HepG2 (cell line): ENCODE data around the gene DPCD. TPM values are rescaled to one million over a fixed set of nuclear protein-coding genes. Genes with fewer than 3 reads are reported as not detected.

Experiments
- ATAC-seq: fragments of 200-7000 bp; cut with Tn5 transposase; 3 replicates; pipeline ENCODE4 v1.9.1; 2020; ENCODE audit warnings: mild to moderate bottlenecking, moderate library complexity
- Bru-seq: library from RNA; stranded (reverse); fragments of 400-500 nt; gene quantifications from one replicate; lab custom pipeline; 2021; lab: Mats Ljungman, UMichigan
- BruChase-seq, 2 experiments: library from RNA; stranded (reverse); fragments of 400-500 nt; gene quantifications; one replicate each; lab custom pipeline; 2021; lab: Mats Ljungman, UMichigan
- BruUV-seq: library from RNA; stranded (reverse); fragments of 400-500 nt; replicated peaks from 2 replicates; lab custom pipeline; 2021; lab: Mats Ljungman, UMichigan
- CTCF ChIA-PET: fragments of 300-600 bp; formaldehyde crosslinking; extraction: SDS; loops from one replicate; lab custom pipeline; 2021; ENCODE audit warnings: low total read pairs, inconsistent platforms, low intra/inter-chr PET ratio; lab: Yijun Ruan, JAX
- POLR2A ChIA-PET: fragments of 350-600 bp; sonication (Branson Sonifier 250); formaldehyde crosslinking; loops from one replicate; lab custom pipeline; 2020; ENCODE audit warnings: antibody characterized with exemption, inconsistent platforms; lab: Yijun Ruan, JAX
- DNase-seq: peaks from one replicate; pipeline ENCODE4 v3.0.0-alpha.2; 2015; ENCODE audit warnings: low spot score
- FAIRE-seq: peaks from 3 replicates; lab custom pipeline; 2011; peaks lifted over from hg19 to GRCh38; lab: Jason Lieb, UNC
- H2AFZ ChIP-seq: one replicate; pipeline ENCODE4 v1.6.1; 2011; ENCODE audit warnings: low read length, inconsistent platforms
- H3K27ac ChIP-seq: fragments of 300-600 bp; 3 replicates; pipeline ENCODE4 v1.8.0; 2011; ENCODE audit warnings: mixed run types, mild to moderate bottlenecking, mixed read lengths, low read length, inconsistent platforms; ENCODE audit not compliant: insufficient read depth; ENCODE audit errors: extremely low read length
- H3K27me3 ChIP-seq, 2 experiments: fragments of 200-600 bp in 1 of 2; 2 replicates in 1 of 2; 3 replicates in 1 of 2; pipeline versions ENCODE4 v1.6.0 to v1.8.0; 2011; ENCODE audit warnings: low read length in 2 of 2, mild to moderate bottlenecking in 2 of 2, moderate library complexity in 2 of 2, inconsistent platforms in 1 of 2; ENCODE audit not compliant: insufficient read depth in 2 of 2, control insufficient read depth in 1 of 2
- H3K36me3 ChIP-seq, 2 experiments: fragments of 200-600 bp in 1 of 2; replicated peaks in 1 of 2; 2 replicates in 1 of 2; 3 replicates in 1 of 2; pipeline versions ENCODE4 v1.5.1 to v1.8.0; 2011; ENCODE audit warnings: low read length in 2 of 2, inconsistent platforms in 1 of 2; ENCODE audit not compliant: insufficient read depth in 2 of 2, control insufficient read depth in 1 of 2
- H3K4me1 ChIP-seq: 2 replicates; pipeline ENCODE4 v1.5.1; 2012; ENCODE audit warnings: low read length, inconsistent platforms; ENCODE audit not compliant: insufficient read depth
- H3K4me2 ChIP-seq: 2 replicates; pipeline ENCODE4 v1.6.0; 2011; ENCODE audit warnings: low read depth, low read length, inconsistent platforms
- H3K4me3 ChIP-seq, 3 experiments: fragments of 200-600 bp in 1 of 3; sonication (generic), shearing (Covaris generic) in 1 of 3; replicated peaks in 1 of 3; 2 replicates each; pipeline ENCODE4 v1.5.1; 2011 to 2016; ENCODE audit warnings: low read length in 3 of 3, inconsistent platforms in 2 of 3, low read depth in 2 of 3, mild to moderate bottlenecking in 2 of 3, control low read depth in 1 of 3, mixed read lengths in 1 of 3; ENCODE audit not compliant: insufficient read depth in 1 of 3
- H3K79me2 ChIP-seq: one replicate; pipeline ENCODE4 v1.6.1; 2011; ENCODE audit warnings: low read length, inconsistent platforms; ENCODE audit not compliant: insufficient read depth
- H3K9ac ChIP-seq: 2 replicates; pipeline ENCODE4 v1.6.0; 2011; ENCODE audit warnings: mild to moderate bottlenecking, low read depth, low read length, inconsistent platforms; ENCODE audit not compliant: insufficient read depth
- H3K9me3 ChIP-seq: 2 replicates; pipeline ENCODE4 v1.5.1; 2012; ENCODE audit warnings: mild to moderate bottlenecking, low read length
- H4K20me1 ChIP-seq: 2 replicates; pipeline ENCODE4 v1.6.0; 2011; ENCODE audit warnings: inconsistent platforms, mild to moderate bottlenecking, low read length, moderate library complexity; ENCODE audit not compliant: insufficient read depth
- CREB1 ChIP-seq, 2 experiments: fragments of 450-650 bp in 1 of 2; IDR thresholded peaks; 2 replicates each; pipeline ENCODE4 v1.6.1; 2016 to 2017; ENCODE audit warnings: control low read depth in 1 of 2, mild to moderate bottlenecking in 1 of 2, missing compliant biosample characterization in 1 of 2, missing genetic modification characterization in 1 of 2
- FOXJ3 ChIP-seq: sonication (generic); formaldehyde crosslinking; IDR thresholded peaks from 2 replicates; pipeline ENCODE4 v1.4.0; 2020; ENCODE audit warnings: missing genetic modification reagents, mild to moderate bottlenecking, borderline replicate concordance
- FOXO1 ChIP-seq: sonication (generic); formaldehyde crosslinking; IDR thresholded peaks from 2 replicates; pipeline ENCODE4 v1.4.0; 2020; ENCODE audit warnings: missing genetic modification reagents
- KLF6 ChIP-seq: IDR thresholded peaks from 2 replicates; pipeline ENCODE4 v1.8.0; 2016; ENCODE audit warnings: missing biosample characterization, missing genetic modification reagents
- MXI1 ChIP-seq: IDR thresholded peaks from 3 replicates; pipeline ENCODE4 v1.6.1; 2012; ENCODE audit warnings: low read depth, low read length, inconsistent platforms, borderline replicate concordance
- NFYB ChIP-seq: sonication (generic); formaldehyde crosslinking; IDR thresholded peaks from 2 replicates; pipeline ENCODE4 v1.4.0; 2020; ENCODE audit warnings: missing genetic modification reagents
- SRSF1 ChIP-seq: fragments of 200-400 bp; formaldehyde crosslinking; optimal IDR thresholded peaks from 2 replicates; pipeline ENCODE3; 2017; ENCODE audit warnings: mild to moderate bottlenecking, low read depth, low read length, moderate library complexity
- SRSF4 ChIP-seq: fragments of 200-400 bp; formaldehyde crosslinking; IDR thresholded peaks from one replicate; pipeline ENCODE4 v1.6.1; 2018; ENCODE audit warnings: mild to moderate bottlenecking, low read depth, low read length, moderate library complexity; ENCODE audit not compliant: poor library complexity, severe bottlenecking
- TEAD3 ChIP-seq: optimal IDR thresholded peaks from 2 replicates; pipeline ENCODE3; 2016; ENCODE audit warnings: borderline replicate concordance
- TP53 ChIP-seq: sonication (generic); formaldehyde crosslinking; conservative IDR thresholded peaks from 2 replicates; pipeline ENCODE4 v1.4.0; 2020; ENCODE audit warnings: missing genetic modification reagents
- ZNF557 ChIP-seq: sonication (generic); formaldehyde crosslinking; IDR thresholded peaks from 2 replicates; pipeline ENCODE4 v1.4.0; 2020; ENCODE audit warnings: missing genetic modification reagents
- ZNF788 ChIP-seq: sonication (generic); formaldehyde crosslinking; IDR thresholded peaks from 2 replicates; pipeline ENCODE4 v1.5.0; 2020; ENCODE audit warnings: mild to moderate bottlenecking, missing genetic modification reagents, borderline replicate concordance
- WGBS: methylation state at CpG from one replicate; pipeline ENCODE4 v1.1.6; 2017; ENCODE audit warnings: low lambda C conversion rate; 5-methylcytosine and 5-hydroxymethylcytosine counted together
- in situ Hi-C: cut with HindIII; loops from 2 replicates; pipeline ENCODE4 v1.10.0; 2017; ENCODE audit warnings: low pct_unique_long_range_greater_than_20kb; ENCODE audit not compliant: extremely low pct_ligation_motif_present
- intact Hi-C: fragments of 100-400 bp; cut with micrococcal nuclease; formaldehyde crosslinking; loops from one replicate; pipeline ENCODE4 v1.10.0; 2022; ENCODE audit not compliant: unreplicated experiment
- long read RNA-seq, 2 experiments: library from RNA in 1 of 2; library from polyadenylated mRNA in 1 of 2; stranded (forward) in 1 of 2; unstranded in 1 of 2; transcript quantifications; one replicate each; pipeline ENCODE4 v2.0.0, GENCODE V29; 2019 to 2022
- polyA minus RNA-seq, 3 experiments: library from RNA; depleted of rRNA, polyadenylated mRNA; stranded (reverse); fragments of >200 nt; gene quantifications; 2 replicates each; pipeline ENCODE4 v1.2.3, GENCODE V29; 2011; ENCODE audit warnings: low replicate concordance in 1 of 3
- polyA plus RNA-seq, 8 experiments: library from polyadenylated mRNA; depleted of rRNA in 3 of 8; stranded (reverse) in 7 of 8; unstranded in 1 of 8; fragments of >200 nt; fragmentation: Illumina TruSeq in 4 of 8; extraction: Trizol in 4 of 8; gene quantifications; 2 replicates each; pipeline versions ENCODE4 v1.2.1 to v1.2.3, GENCODE V29; 2011 to 2016; ENCODE audit warnings: low read depth in 4 of 8, missing spikeins in 1 of 8, mixed read lengths in 1 of 8; ENCODE audit not compliant: insufficient read depth in 1 of 8
- total RNA-seq, 5 experiments: library from RNA; depleted of rRNA; stranded (reverse); fragments of >200 nt; fragmentation: Illumina TruSeq; extraction: Trizol; gene quantifications; 2 replicates each; pipeline ENCODE4 v1.2.3, GENCODE V29; 2016; ENCODE audit warnings: low read depth in 1 of 5

Gene DPCD
- total RNA-seq (2016; rRNA removed; fragmentation: Illumina TruSeq; extraction: Trizol) = 25.2 and 32.8 TPM in 2 replicates
- 8.6 and 8.8 TPM in 2 replicates for total RNA-seq (2016; cell fraction: cytosol; rRNA removed; fragmentation: Illumina TruSeq; extraction: Trizol; ENCODE audit: low read depth)
- total RNA-seq (2016; cell fraction: insoluble cytoplasmic fraction; rRNA removed; fragmentation: Illumina TruSeq; extraction: Trizol) = 23.9 and 34.8 TPM in 2 replicates
- total RNA-seq (2016; cell fraction: membrane; rRNA removed; fragmentation: Illumina TruSeq; extraction: Trizol) = 11.3 and 11.5 TPM in 2 replicates
- total RNA-seq (2016; cell fraction: nucleus; rRNA removed; fragmentation: Illumina TruSeq; extraction: Trizol) = 11.3 and 13.2 TPM in 2 replicates
- polyA plus RNA-seq (2011; rRNA removed) = 22.7 and 27.0 TPM in 2 replicates
- 30.3 and 33.4 TPM in 2 replicates for polyA plus RNA-seq (2011; cell fraction: cytosol; rRNA removed)
- 17.2 and 17.5 TPM in 2 replicates for polyA plus RNA-seq (2011; cell fraction: nucleus; rRNA removed)
- 8.8 and 16.2 TPM in 2 replicates for polyA plus RNA-seq (2012)
- 7.7 and 9.1 TPM in 2 replicates for polyA plus RNA-seq (2016; cell fraction: cytosol; fragmentation: Illumina TruSeq; extraction: Trizol; ENCODE audit: low read depth)
- polyA plus RNA-seq (2016; cell fraction: insoluble cytoplasmic fraction; fragmentation: Illumina TruSeq; extraction: Trizol; ENCODE audit: low read depth) = 30.4 and 30.5 TPM in 2 replicates
- polyA plus RNA-seq (2016; cell fraction: membrane; fragmentation: Illumina TruSeq; extraction: Trizol; ENCODE audit: low read depth) = 8.6 and 8.8 TPM in 2 replicates
- polyA plus RNA-seq (2016; cell fraction: nucleus; fragmentation: Illumina TruSeq; extraction: Trizol; ENCODE audit: insufficient read depth, low read depth) = 12.5 and 17.0 TPM in 2 replicates
- polyA minus RNA-seq (2011; rRNA and poly(A)+ RNA removed; ENCODE audit: low replicate concordance) = 10.5 and 19.2 TPM in 2 replicates
- polyA minus RNA-seq (2011; cell fraction: cytosol; rRNA and poly(A)+ RNA removed) = 4.8 and 4.9 TPM in 2 replicates
- 14.7 and 16.1 TPM in 2 replicates for polyA minus RNA-seq (2011; cell fraction: nucleus; rRNA and poly(A)+ RNA removed)
- percentile 49 among the genes with signal in this experiment for Bru-seq, nascent RNA
- BruChase-seq, experiment 1, labeled RNA remaining after a 6-hour chase = percentile 38 among the genes with signal in this experiment
- BruChase-seq, experiment 2, labeled RNA remaining after a 2-hour chase = percentile 43 among the genes with signal in this experiment
- long read RNA-seq, experiment 1, transcript DPCD-202 (6 exons, 858 nt) = major isoform, 23 of 27 reads
- long read RNA-seq, experiment 1, partial matches to known transcripts = 0 of 27 reads
- long read RNA-seq, experiment 1, other reads (novel, unspliced or antisense) = 4 of 27 reads
- long read RNA-seq, experiment 2, transcript DPCD-202 (6 exons, 858 nt) = major isoform, 15 of 21 reads
- long read RNA-seq, experiment 2, partial matches to known transcripts = 2 of 21 reads
- long read RNA-seq, experiment 2, other reads (novel, unspliced or antisense) = 4 of 21 reads

- FAIRE-seq = peak; percentile 96
- intact Hi-C loops = no loop called here
- TF ChIP-seq ZNF788 (peak; percentile 40; the same call in 1 of the 2 replicates), TP53 (CRISPR knock-in tag) (0 out of 2 replicates have a peak, but pooled peaks have one; percentile 7), FOXJ3 (0 out of 2 replicates have a peak, but pooled peaks have one; percentile 4), FOXO1 (0 out of 2 replicates have a peak, but pooled peaks have one; percentile 5), KLF6 (CRISPR knock-in tag) (peak; percentile 47; the same call in 1 of the 2 replicates), NFYB (CRISPR knock-in tag) (peak; percentile 78), SRSF1 (peak; percentile 68), MXI1 (peak; percentile 96; the same call in 2 of the 3 replicates), SRSF4 (no peak), CREB1 (IDR thresholded peaks at IDR 0.05) (peak; percentile 53; the same call in 1 of the 2 replicates), CREB1 (CRISPR knock-in tag; IDR thresholded peaks at IDR 0.05) (no peak), ZNF557 (CRISPR knock-in tag) (0 out of 2 replicates have a peak, but pooled peaks have one; percentile 47), TEAD3 (CRISPR knock-in tag) (peak; percentile 19)
These were observed at the start of gene DPCD, which contains the start of gene POLL for GRCh38 chr10:101587725-101588653. DPCD (plus strand) TSS chr10:101588321; CDS start chr10:101588337, 16 bp downstream. POLL (minus strand) TSS chr10:101588257; CDS start chr10:101587360, 897 bp downstream.

More at GRCh38 chr10:101587725-101588653, at the start of gene DPCD, which contains the start of gene POLL:
- H3K4me3 ChIP-seq = peak within 1 kb of the TSS; percentile 86 to 95 (median 94)
- POLR2A ChIA-PET = interaction anchor here (1.2 to 2.0 kb wide), 6 partner anchors 9 to 106 kb away, joined by 3 to 10 read pairs (median 4); no protein-coding TSS in a partner anchor
- ATAC-seq = peak; percentile 98
- peaks cover 3 to 16% of the 10 kb centered on the region in 2 experiments; a peak in 3 of 5 replicates for H3K36me3 ChIP-seq
- H3K4me1 ChIP-seq = peaks cover 25% of the 10 kb centered on the region
- TSS peak; percentile 56 for BruUV-seq
- no peaks in the 10 kb centered on the region for H3K9me3 ChIP-seq
- H3K27me3 ChIP-seq = no peaks in the 10 kb centered on the region; a peak in 1 of 5 replicates
- CTCF ChIA-PET = no interaction called here
- WGBS = 0% methylated on average over 6 of the region's 50 CpGs
- peak within 1 kb of the TSS; percentile 90 for H3K9ac ChIP-seq
- no peaks in the 10 kb centered on the region for H4K20me1 ChIP-seq
- peak within 1 kb of the TSS; percentile 94 for H3K4me2 ChIP-seq
- peak within 1 kb of the TSS; percentile 63 for H2AFZ ChIP-seq
- peak within 1 kb of the TSS; percentile 60 for H3K27ac ChIP-seq
- in situ Hi-C loops = no loop called here
- DNase-seq = peak; percentile 93
- peaks cover 16% of the 10 kb centered on the region for H3K79me2 ChIP-seq
